GM12892 (cell line): Measurements from ENCODE around the gene SEC11C.
A peak's percentile ranks its signal among the peaks of the same experiment; 100 is the strongest.
"Not testable (repeated sequence)": the region's sequence is repeated elsewhere in the genome, so short reads cannot be mapped to it uniquely, and the experiment has no call there.

Source experiments
- DNase-seq: peaks from one replicate; pipeline ENCODE4 v3.0.0; 2011; ENCODE audit not compliant: insufficient read length
- FAIRE-seq: peaks from 2 replicates; lab custom pipeline; 2011; peaks lifted over from hg19 to GRCh38; lab: Jason Lieb, UNC
- POLR2A ChIP-seq: IDR thresholded peaks from 2 replicates; pipeline ENCODE4 v1.6.1; 2011; ENCODE audit warnings: low read depth, low read length, control low read depth
- POLR2AphosphoS5 ChIP-seq: IDR thresholded peaks from 2 replicates; pipeline ENCODE4 v1.6.1; 2011; ENCODE audit warnings: low read depth, low read length, control low read depth
- TAF1 ChIP-seq: IDR thresholded peaks from 2 replicates; pipeline ENCODE4 v1.6.1; 2011; ENCODE audit warnings: low read depth, mild to moderate bottlenecking, control low read depth, low read length, borderline replicate concordance

SEC11C gene

DNA sequence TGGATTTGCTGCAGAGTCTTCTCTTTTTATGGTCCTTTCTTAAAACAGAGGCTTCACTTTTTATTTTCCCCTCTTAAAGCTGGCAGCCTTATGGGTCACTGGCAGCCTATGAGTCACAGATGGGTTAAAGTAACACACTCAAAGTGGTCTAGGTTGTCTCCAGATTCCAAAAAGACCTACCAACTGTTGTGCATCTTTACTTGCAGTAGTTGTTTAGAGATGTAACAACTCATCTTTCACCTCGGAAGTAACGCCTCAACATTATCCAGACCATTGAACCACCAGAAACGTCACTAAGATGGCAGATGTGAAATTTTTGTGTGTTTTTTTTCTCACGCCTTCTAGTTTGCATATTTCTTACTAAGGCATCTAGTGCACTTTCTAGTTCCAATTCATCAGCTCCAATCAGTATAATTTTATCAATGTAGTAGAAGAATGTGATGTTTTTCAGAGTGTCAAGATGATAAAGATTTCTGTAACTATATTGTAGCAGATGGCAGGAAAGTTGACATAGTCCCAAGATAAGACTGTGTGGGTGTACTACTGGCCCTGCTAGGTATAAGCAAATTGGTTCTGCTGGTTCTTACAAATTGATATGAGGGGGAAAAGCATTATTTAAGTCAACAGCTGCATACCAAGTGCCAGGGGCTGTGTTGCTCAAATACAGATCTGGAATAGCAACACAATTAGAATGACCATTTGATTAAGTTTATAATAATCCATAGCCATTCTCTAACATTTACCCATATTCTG lies 9.6 kb upstream of the SEC11C start:
- no peak for DNase-seq
- TF ChIP-seq POLR2A = no peak
- TF ChIP-seq TAF1 = no peak
- no peak for TF ChIP-seq POLR2AphosphoS5
- no peak for FAIRE-seq

DNA sequence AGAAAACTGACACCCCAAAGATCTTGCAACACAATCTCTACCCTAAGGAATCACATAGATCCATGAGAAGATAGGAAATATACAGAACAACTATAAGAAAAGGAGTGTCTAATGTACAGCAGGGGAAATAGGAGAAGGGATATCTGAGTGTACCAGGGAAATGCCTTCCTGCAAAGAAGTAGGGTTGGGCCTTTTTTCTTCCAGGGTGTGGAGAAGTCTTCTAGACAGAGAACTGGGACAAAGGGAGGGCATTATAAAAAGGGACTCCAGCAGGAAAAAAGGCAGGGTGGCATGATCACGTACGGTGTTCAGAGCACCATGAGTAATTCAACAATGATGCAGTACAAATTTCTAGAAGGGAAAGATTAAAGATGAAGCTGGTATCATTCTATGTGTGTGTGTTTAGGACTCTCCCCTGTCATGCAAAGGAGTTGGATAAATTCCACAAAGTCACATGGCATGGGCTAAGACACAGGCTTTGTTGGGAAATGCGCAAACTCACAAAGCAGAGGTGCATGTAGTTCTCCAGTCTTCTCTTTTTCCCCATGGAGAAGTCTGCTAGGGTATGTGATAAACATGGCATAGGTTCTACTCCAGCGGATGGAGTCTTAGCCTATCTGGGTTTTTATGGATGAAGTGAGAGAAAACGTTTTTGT lies 6.7 kb upstream of the SEC11C start:
- DNase-seq (no peak), FAIRE-seq (no peak)
- TF ChIP-seq TAF1 = no peak
- TF ChIP-seq POLR2AphosphoS5 = no peak
- no peak for TF ChIP-seq POLR2A

DNA sequence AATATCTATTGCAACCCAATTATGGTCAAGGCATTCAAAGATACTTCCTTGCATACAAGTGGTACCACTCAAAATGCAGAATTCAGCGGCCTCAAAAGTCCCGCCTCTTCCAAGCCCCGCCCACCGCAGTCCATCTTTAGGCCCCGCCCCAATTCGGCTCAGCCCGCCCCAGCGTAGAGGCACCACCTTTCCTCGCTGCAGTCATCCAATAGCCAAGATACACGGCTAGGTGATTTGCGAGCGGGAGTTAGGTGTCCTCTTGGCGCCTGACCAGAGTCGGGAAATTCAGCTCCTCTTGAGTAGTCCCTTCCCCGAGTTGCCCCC lies 431 bp upstream of the SEC11C start:
- FAIRE-seq = peak; percentile 98
- DNase-seq = peak; percentile 76
- TF ChIP-seq POLR2A (0 out of 2 replicates have a peak, but pooled peaks have one; percentile 6), POLR2AphosphoS5 (no peak), TAF1 (no peak)

DNA sequence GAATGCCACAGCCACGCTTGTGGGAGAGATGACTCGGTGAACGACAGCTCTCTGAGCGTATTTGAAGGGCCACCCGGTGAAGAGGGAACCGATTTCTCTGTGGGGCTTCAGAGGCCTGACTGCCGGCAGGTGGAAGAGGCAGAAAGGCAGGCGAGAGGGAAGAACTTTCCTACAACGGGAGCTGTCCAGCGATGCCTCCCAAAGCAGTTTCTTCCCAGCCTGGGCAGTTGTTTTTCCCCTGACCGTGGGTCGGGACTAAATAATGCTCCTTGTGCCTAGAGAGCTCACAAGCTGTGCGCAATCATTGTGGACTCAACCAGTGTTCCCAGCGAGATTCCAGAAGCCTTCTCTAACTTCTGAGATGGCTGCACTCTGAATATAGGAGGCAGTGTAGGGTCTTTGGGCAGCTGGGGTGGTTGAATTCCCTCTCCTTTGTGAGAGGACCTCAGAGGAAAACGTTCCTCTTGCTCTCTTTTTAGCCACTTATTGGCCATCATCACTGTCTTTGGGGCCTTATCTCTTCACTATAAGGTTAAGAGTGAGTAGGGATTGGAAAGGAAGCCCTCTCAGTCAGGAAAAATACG lies 710 bp downstream of the SEC11C start:
- no peak for FAIRE-seq
- no peak; the same call in 1 of the 2 replicates for TF ChIP-seq POLR2A
- TF ChIP-seq POLR2AphosphoS5 = no peak
- TF ChIP-seq TAF1 = no peak
- no peak for DNase-seq

DNA sequence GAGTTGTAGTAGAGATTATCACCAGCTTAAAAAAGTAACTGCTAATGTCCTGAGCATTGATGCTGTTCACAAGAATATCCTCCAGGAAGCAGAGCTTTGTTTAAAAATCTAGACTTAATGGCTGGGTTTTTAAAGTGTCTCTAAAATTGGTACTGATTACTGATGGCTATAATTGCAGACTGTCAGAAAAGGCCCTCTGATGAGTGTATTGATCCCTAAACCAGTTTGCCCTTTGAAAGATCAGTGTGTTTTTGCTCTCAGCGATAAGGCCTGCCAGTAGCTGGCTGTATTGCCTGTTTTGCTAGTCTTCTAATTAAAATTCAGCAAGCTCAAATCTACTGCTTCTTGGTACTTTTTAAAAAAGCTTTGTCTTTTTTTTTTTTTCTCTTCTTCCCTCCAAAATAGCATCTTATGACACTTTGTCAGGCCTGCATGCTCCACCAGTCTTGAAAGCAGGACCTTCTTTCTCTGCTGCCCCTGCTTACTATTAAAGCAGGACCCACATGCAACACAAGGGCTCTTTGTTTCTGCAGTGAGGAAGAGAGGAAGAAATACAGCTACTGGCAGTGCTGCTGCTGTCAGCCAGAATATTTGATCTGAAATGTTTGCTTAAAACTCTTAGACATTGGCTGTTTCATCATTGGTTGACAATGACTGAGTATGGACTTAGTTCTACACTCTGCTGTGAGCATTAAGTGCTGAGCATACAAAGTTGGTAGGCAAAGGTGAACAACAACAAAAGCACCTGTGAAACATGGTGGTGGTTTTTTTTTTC lies 1.8 kb downstream of the SEC11C start:
- FAIRE-seq = peak; percentile 77
- TF ChIP-seq POLR2AphosphoS5 (no peak), POLR2A (0 out of 2 replicates have a peak, but pooled peaks have one; percentile 19), TAF1 (0 out of 2 replicates have a peak, but pooled peaks have one; percentile 14)
- no peak for DNase-seq

DNA sequence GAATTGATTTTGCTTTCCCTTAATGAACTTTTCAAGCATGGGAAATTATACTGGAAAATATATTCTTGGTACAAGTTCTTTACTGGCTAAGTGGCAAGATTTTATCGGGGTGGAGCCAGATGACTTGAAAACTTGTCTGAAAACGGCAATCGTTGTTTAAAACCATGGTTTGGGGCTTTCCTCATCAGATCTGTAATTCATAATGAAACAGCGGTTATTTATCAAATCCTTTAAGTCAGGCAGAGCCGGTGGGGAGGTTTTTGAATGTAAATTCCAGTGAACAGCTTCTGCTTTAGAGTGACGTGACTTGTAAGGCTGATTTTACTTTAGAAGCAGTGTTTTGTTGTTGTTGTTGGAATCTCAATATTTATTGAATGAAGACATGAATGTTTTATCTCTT lies 2.6 kb downstream of the SEC11C start:
- FAIRE-seq (peak; percentile 71), DNase-seq (no peak)
- TF ChIP-seq POLR2A (no peak), TAF1 (no peak), POLR2AphosphoS5 (no peak)

DNA sequence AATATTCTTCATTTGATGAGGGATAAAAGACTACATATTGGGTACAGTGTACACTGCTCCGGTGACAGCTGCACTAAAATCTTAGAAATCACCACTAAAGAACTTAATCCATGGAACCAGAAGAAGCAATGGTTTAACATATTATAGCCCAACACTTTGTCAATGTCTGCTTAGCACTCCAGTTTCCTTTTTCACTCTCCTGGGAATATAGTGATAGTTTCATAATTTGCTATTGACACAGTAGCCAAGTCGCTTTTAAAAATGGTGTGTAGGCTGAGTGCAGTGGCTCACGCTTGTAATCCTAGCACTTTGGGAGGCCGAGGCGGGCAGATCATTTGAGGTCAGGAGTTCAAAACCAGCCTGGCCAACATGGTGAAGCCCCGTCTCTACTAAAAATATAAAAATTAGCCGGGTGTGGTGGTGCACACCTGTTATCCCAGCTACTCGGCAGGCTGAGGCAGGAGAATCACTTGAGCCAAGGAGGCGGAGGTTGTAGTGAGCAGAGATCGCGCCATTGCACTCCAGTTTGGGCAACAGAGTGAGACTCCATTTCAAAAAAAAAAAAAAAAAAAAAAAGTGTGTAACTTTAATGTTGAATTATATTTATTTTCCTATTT lies 3.2 kb downstream of the SEC11C start:
- not testable (repeated sequence) for DNase-seq
- FAIRE-seq = peak; percentile 60

DNA sequence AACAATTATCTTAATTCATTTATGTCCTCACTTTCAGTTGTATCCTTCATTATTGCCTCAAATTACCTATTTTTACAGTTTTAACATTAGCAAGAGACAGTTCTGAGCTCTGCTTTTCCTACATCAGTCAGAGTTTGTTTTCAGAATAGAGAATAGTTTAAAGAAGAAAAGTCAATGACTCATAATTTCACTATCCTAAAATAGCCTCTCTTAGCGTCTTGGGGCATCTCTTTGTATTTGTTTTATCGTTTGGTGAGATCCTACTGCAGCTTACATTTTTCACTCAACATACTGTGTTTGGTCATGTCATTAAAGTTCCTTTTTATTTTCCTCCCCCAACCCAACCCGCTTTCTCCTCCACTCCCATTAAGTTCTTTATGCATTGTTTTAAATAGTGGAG lies 3.8 kb downstream of the SEC11C start:
- DNase-seq = no peak
- FAIRE-seq = peak; percentile 48
- TF ChIP-seq POLR2AphosphoS5 (no peak), TAF1 (no peak), POLR2A (no peak)

DNA sequence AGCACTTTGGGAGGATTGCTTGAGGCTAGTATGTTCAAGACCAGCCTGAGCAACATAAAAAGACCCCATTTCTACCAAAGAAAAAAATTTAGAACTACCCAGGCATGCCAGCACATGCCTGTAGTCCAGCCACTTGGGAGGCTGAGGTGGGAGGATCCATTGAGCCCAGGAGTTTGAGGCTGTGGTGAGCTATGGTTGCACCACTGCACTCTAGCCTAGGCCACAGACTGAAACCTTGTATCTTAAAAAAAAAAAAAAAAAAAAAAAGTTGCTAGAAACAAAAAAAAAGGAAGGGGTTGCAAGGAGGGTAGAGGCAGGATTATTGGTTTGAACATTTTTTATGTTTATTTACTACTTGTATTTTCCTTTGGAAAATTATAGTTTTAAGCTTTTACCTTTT lies 4.8 kb downstream of the SEC11C start:
- FAIRE-seq = no peak
- DNase-seq = no peak
- TF ChIP-seq POLR2A = no peak
- TF ChIP-seq POLR2AphosphoS5 = no peak
- no peak for TF ChIP-seq TAF1

DNA sequence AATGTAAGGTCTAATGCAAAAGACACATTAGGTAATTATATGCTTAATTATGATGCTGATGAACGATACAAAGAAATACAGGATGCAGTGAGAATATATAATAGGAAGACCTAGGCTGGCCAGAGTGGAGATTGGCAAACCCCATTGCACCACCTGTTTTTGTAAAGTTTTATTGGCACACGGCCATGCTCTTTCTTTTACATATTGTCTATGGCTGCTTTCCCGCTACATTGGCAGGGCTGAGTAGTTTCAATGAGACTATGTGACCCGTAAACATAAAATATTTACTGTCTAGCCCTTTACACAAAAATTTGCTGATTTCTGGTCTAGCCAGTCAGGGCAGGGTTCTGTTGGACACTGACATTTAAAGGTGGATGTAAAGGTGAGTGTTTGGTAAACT lies 5.4 kb downstream of the SEC11C start:
- FAIRE-seq = no peak
- no peak for DNase-seq
- TF ChIP-seq TAF1 = no peak
- TF ChIP-seq POLR2AphosphoS5 = no peak
- no peak for TF ChIP-seq POLR2A

DNA sequence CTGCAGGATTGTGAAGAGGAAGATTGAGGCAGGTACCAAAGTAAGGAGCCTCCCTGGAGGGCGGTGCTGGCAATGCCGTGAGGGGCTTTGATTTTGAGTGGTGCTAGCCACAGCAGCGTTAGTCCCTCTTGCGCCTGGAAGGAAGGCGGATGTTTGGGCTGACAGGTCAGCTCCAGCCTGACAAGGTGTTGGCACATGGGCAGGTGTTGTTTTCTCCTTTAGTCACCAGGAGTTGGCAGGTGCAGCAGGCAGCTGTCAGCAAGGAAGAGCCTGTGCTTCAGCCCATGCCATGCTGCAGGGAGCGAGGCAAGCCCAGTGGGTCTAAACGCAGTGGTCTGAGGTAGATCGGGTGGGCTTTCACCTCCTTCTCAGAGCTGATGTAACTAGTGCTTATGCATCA lies 8.5 kb downstream of the SEC11C start:
- FAIRE-seq = no peak
- TF ChIP-seq POLR2A (no peak), POLR2AphosphoS5 (no peak; the same call in 1 of the 2 replicates), TAF1 (no peak)
- DNase-seq = no peak

DNA sequence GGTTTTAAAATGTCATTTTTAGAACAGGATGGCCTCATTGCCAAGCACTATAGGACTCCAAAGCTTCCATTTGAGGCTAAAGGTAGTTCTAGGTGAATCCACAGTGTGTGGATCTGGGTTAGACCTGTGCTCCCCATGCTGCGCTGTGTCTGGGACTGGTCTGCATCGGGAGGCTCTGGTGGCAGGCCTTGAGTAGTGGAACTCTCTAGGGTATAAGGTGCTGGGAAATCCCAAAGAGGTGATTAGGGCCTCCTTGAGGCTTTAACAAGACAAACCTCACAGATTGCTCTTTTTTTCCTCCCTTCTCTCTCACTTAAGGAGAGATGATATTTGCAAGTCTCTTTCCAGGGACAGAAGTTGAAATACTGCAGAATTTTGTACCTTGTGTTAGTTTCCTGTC lies 9.3 kb downstream of the SEC11C start:
- DNase-seq (no peak), FAIRE-seq (no peak)
- TF ChIP-seq POLR2A = no peak
- no peak for TF ChIP-seq TAF1
- TF ChIP-seq POLR2AphosphoS5 = no peak
